Esophagus (tissue), 2 donors: ENCODE results near the gene RASA4. TPM values are rescaled to one million over a fixed set of nuclear protein-coding genes. Genes with fewer than 3 reads are reported as not detected.
"Not testable (repeated sequence)": the region's sequence is repeated elsewhere in the genome, so short reads cannot be mapped to it uniquely, and the experiment has no call there.

Source experiments
- H3K27ac ChIP-seq, 2 donors: one replicate each; pipeline ENCODE4 v1.5.1; 2013; ENCODE audit warnings: low read depth in 2 of 2, mild to moderate bottlenecking in 2 of 2, inconsistent platforms in 1 of 2, low read length in 1 of 2, moderate library complexity in 1 of 2
- H3K27me3 ChIP-seq, 2 donors: one replicate each; pipeline ENCODE4 v1.6.1; 2013; ENCODE audit warnings: low read length in 2 of 2, control low read depth in 1 of 2, mild to moderate bottlenecking in 1 of 2; ENCODE audit not compliant: insufficient read depth in 2 of 2, control insufficient read depth in 1 of 2
- H3K36me3 ChIP-seq, 2 donors: one replicate each; pipeline ENCODE4 v1.6.1; 2013; ENCODE audit warnings: low read length in 1 of 2; ENCODE audit not compliant: control insufficient read depth in 2 of 2, insufficient read depth in 2 of 2
- H3K4me1 ChIP-seq, 2 donors: one replicate each; pipeline ENCODE4 v1.6.1; 2013; ENCODE audit warnings: low read length in 1 of 2; ENCODE audit not compliant: control insufficient read depth in 2 of 2, insufficient read depth in 2 of 2
- H3K4me3 ChIP-seq, 2 donors: one replicate each; pipeline ENCODE4 v1.5.1; 2013; ENCODE audit warnings: low read length in 2 of 2, mild to moderate bottlenecking in 2 of 2, low read depth in 1 of 2, moderate library complexity in 1 of 2
- H3K9me3 ChIP-seq, 2 donors: one replicate each; pipeline ENCODE4 v1.6.1; 2013; ENCODE audit warnings: mild to moderate bottlenecking in 2 of 2, low read depth in 1 of 2, low read length in 1 of 2, moderate library complexity in 1 of 2; ENCODE audit not compliant: control insufficient read depth in 2 of 2, insufficient read depth in 1 of 2
- WGBS, 2 donors: extraction: QIAGEN DNeasy Blood & Tissue Kit; methylation state at CpG; one replicate each; pipeline ENCODE4 v1.1.7; 2013; 5-methylcytosine and 5-hydroxymethylcytosine counted together
- polyA plus RNA-seq, 2 donors: library from polyadenylated mRNA; stranded (reverse); fragments of 200-250 nt; gene quantifications; one replicate each; pipeline ENCODE4 v1.2.3, GENCODE V29; 2013
- donor health status: healthy with polysubstance abuse.
- donor health status: Bipolar disorder and iron deficiency.

The RASA4 gene
- polyA plus RNA-seq, 2 donors: 13.0 to 14.3 TPM

DNA sequence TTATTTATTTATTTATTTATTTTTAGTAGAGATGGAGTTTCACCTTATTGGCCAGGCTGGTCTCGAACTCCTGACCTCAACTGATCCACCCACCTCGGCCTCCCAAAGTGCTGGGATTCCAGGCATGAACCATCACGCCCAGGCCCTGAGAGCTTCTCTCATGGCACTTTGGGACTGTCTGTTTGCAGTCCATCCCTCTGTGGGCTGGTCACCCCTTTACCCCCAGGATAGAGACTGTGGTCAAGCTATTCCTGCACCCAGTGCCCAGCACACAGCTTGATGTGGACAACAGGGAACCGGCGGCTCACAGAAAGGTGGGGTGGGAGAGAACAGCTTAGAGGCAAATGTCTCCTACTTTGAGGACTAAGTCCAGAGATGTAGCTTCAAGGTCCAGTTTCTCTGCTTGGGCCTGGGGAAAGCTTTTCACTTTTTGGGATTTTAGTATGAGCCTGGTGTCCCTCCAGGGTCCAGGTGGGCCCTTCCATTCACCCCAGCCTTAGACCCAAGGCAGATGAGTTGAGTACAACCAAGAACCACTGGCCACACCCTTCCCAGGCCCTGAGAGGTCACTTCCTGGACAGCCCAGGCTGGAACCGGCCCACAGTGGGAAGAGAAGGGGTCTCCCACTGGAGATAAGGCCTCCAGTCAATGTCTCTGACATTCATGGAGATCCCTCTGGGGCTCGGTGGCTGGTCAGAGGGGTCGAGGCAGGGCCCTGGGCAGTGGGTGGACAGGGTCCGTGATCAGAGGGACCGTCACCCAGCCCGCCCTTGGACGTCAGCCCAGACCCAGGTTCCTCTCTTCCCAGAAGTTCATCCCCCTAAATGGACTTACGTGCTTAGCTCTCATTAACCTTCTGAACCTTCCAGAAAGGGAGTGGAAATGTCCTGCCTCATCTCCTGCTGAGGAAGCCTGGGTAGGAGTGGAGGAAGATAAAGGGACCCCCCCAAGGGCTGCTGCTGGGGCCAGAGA is 88.4 kb downstream of the RASA4 start:
- H3K27me3 ChIP-seq, H3K4me1 ChIP-seq, H3K4me3 ChIP-seq, H3K9me3 ChIP-seq, H3K36me3 ChIP-seq, H3K27ac ChIP-seq: not testable (repeated sequence)
- 93 to 100% methylated on average over 3 to 4 of the region's 13 CpGs for WGBS, 2 donors

DNA sequence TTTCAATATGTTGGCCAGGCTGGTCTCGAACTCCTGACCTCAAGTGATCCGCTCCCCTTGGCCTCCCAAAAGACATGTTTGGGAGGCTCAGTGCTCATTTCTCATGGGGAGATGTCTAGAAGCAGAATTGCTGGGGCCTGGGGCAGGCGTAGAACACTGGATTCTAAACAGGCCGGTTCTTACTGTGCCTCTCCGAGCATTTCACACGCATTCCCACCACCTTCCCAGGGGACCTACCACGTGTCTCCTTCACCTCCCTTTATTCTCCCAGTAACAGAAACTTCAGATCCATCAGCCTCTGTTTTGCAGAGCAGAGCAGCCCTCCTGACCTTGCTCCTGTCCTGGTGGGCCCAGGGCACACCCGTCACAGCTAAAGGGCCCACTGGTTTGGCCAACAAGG is 89.4 kb downstream of the RASA4 start:
- not testable (repeated sequence) for H3K4me3 ChIP-seq, H3K27ac ChIP-seq, H3K9me3 ChIP-seq, H3K36me3 ChIP-seq, H3K4me1 ChIP-seq, H3K27me3 ChIP-seq
- 77 to 86% methylated on average over 1 of the region's 8 CpGs for WGBS, 2 donors

DNA sequence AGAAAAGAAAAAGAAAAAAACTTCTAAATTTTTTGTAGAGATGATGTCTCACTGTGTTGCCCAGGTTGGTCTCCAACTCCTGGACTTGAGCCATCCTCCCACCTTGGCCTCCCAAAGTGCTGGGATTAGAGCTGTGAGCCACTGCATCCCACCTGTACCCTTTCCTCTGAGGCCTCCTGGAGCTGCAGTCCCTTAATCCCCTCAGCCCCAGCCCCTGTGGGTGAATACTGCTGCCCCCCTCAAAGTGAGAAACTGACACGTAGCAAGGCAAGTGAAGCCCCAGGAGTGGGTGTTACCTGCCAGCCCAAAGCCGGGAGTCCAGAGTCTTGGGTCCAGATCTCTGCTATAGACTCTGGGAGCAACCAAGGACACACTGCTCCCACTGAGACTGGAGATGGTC is 91.8 kb downstream of the RASA4 start:
- not testable (repeated sequence) for H3K27ac ChIP-seq, H3K9me3 ChIP-seq, H3K27me3 ChIP-seq, H3K4me3 ChIP-seq, H3K4me1 ChIP-seq, H3K36me3 ChIP-seq
- 53 to 62% methylated on average over 1 of the region's 2 CpGs for WGBS, 2 donors

Other genes starting within 250 kb of the RASA4 start
- gene PRKRIP1, start 220.4 kb downstream of the RASA4 start, polyA plus RNA-seq: 10 to 100 TPM; 15.9 to 21.1 TPM
- gene ORAI2, start 183.2 kb downstream of the RASA4 start, polyA plus RNA-seq: 1 to 10 TPM in 1 of 2 donors, under 1 TPM in 1; 0.71 to 1.4 TPM
- gene ALKBH4, start 151.9 kb downstream of the RASA4 start, polyA plus RNA-seq: 1 to 10 TPM; 7.6 TPM
- gene LRWD1, start 151.8 kb downstream of the RASA4 start, polyA plus RNA-seq: 1 to 10 TPM; 6.3 to 9.5 TPM
- gene POLR2J, start 137.8 kb downstream of the RASA4 start, polyA plus RNA-seq: 10 to 100 TPM; 68.9 to 89.4 TPM
- gene RASA4B, start 99.0 kb downstream of the RASA4 start, polyA plus RNA-seq: 1 to 10 TPM; 4.6 to 4.9 TPM
- gene UPK3BL2, start 73.1 kb downstream of the RASA4 start, polyA plus RNA-seq: 10 to 100 TPM; 13.1 to 92.4 TPM
- under 1 TPM in 1 of 2 donors, not detected in 1; 0.05 TPM for gene SPDYE2, start 65.5 kb downstream of the RASA4 start, polyA plus RNA-seq
- 10 to 100 TPM; 39.1 to 71.0 TPM for gene POLR2J3, start 44.2 kb downstream of the RASA4 start, polyA plus RNA-seq
- gene UPK3BL1, start 26.0 kb upstream of the RASA4 start, polyA plus RNA-seq: 100 to 1,000 TPM in 1 of 2 donors, 10 to 100 TPM in 1; 91.5 to 366 TPM
- gene SPDYE2B, start 33.6 kb upstream of the RASA4 start, polyA plus RNA-seq: not detected
- gene POLR2J2, start 54.9 kb upstream of the RASA4 start, polyA plus RNA-seq: 1 to 10 TPM; 2.1 to 4.5 TPM
- gene FAM185A, start 132.2 kb upstream of the RASA4 start, polyA plus RNA-seq: 1 to 10 TPM; 3.5 to 4.9 TPM